IMR-90 (cell line): ENCODE results near the gene ITFG1. TPM values are rescaled to one million over a fixed set of nuclear protein-coding genes. Genes with fewer than 3 reads are reported as not detected.

Source experiments
- ATAC-seq: fragments of 200-7000 bp; cut with Tn5 transposase; 2 replicates; pipeline ENCODE4 v1.9.1; 2020; ENCODE audit warnings: low read depth, mild to moderate bottlenecking, moderate library complexity
- BruUV-seq: library from RNA; stranded (reverse); fragments of 400-500 nt; replicated peaks from 2 replicates; lab custom pipeline; 2021; lab: Mats Ljungman, UMichigan
- CTCF ChIA-PET: fragments of 300-600 bp; formaldehyde crosslinking; extraction: SDS; loops from one replicate; lab custom pipeline; 2021; ENCODE audit warnings: antibody characterized with exemption; lab: Yijun Ruan, JAX
- POLR2A ChIA-PET: fragments of 300-600 bp; sonication (Branson Sonifier 250); formaldehyde crosslinking; loops from one replicate; lab custom pipeline; 2022; ENCODE audit warnings: antibody characterized with exemption; ENCODE audit not compliant: unreplicated experiment; lab: Charles Lee
- DNase-seq: peaks from one replicate; pipeline ENCODE4 v3.0.0; 2013
- H2AFZ ChIP-seq: replicated peaks from 2 replicates; pipeline ENCODE3; 2013; ENCODE audit warnings: low read length, mild to moderate bottlenecking; ENCODE audit not compliant: poor library complexity
- H2AK5ac ChIP-seq: 2 replicates; pipeline ENCODE4 v1.6.1; 2013; ENCODE audit warnings: low read depth, low read length, inconsistent platforms
- H2AK9ac ChIP-seq: replicated peaks from 2 replicates; pipeline ENCODE3; 2013; ENCODE audit warnings: mild to moderate bottlenecking, low read depth, low read length, moderate library complexity; ENCODE audit not compliant: poor library complexity
- H2BK120ac ChIP-seq: 2 replicates; pipeline ENCODE4 v1.6.1; 2013; ENCODE audit warnings: low read depth, low read length, inconsistent platforms
- H2BK15ac ChIP-seq: 3 replicates; pipeline ENCODE4 v1.6.1; 2013; ENCODE audit warnings: low read depth, low read length, inconsistent platforms
- H2BK20ac ChIP-seq: 2 replicates; pipeline ENCODE4 v1.6.1; 2013; ENCODE audit warnings: low read depth, mild to moderate bottlenecking, inconsistent platforms, low read length, moderate library complexity
- H2BK5ac ChIP-seq: 2 replicates; pipeline ENCODE4 v1.6.1; 2013; ENCODE audit warnings: mild to moderate bottlenecking, low read depth, low read length, inconsistent platforms; ENCODE audit not compliant: poor library complexity, severe bottlenecking
- H3K14ac ChIP-seq: replicated peaks from 2 replicates; pipeline ENCODE4 v1.6.1; 2013; ENCODE audit warnings: low read depth, low read length, inconsistent platforms
- H3K18ac ChIP-seq: 2 replicates; pipeline ENCODE4 v1.6.1; 2013; ENCODE audit warnings: low read depth, low read length, control low read depth
- H3K23ac ChIP-seq: 2 replicates; pipeline ENCODE4 v1.6.1; 2013; ENCODE audit warnings: low read depth, low read length, inconsistent platforms
- H3K27ac ChIP-seq: 2 replicates; pipeline ENCODE4 v1.5.1; 2013; ENCODE audit warnings: mild to moderate bottlenecking, control low read depth, low read length; ENCODE audit not compliant: insufficient read depth
- H3K27me3 ChIP-seq: 2 replicates; pipeline ENCODE4 v1.6.1; 2013; ENCODE audit warnings: low read length; ENCODE audit not compliant: control insufficient read depth, insufficient read depth
- H3K36me3 ChIP-seq: 2 replicates; pipeline ENCODE4 v1.6.1; 2013; ENCODE audit warnings: low read length, mixed read lengths; ENCODE audit not compliant: control insufficient read depth, insufficient read depth
- H3K4ac ChIP-seq: 2 replicates; pipeline ENCODE4 v1.6.1; 2013; ENCODE audit warnings: low read depth, low read length, inconsistent platforms
- H3K4me1 ChIP-seq: 2 replicates; pipeline ENCODE4 v1.6.1; 2013; ENCODE audit warnings: low read length, mixed read lengths; ENCODE audit not compliant: control insufficient read depth, insufficient read depth
- H3K4me2 ChIP-seq: 2 replicates; pipeline ENCODE4 v1.6.1; 2013; ENCODE audit warnings: low read depth, mild to moderate bottlenecking, control low read depth, low read length, moderate library complexity
- H3K4me3 ChIP-seq: 2 replicates; pipeline ENCODE4 v1.5.1; 2013; ENCODE audit warnings: low read depth, mild to moderate bottlenecking, control low read depth, low read length, moderate library complexity; ENCODE audit not compliant: insufficient read depth
- H3K56ac ChIP-seq: 2 replicates; pipeline ENCODE4 v1.6.1; 2013; ENCODE audit warnings: low read length, inconsistent platforms; ENCODE audit not compliant: insufficient read depth; ENCODE audit errors: extremely low read depth
- H3K79me1 ChIP-seq, 2 experiments: 2 replicates each; pipeline ENCODE4 v1.6.1; 2013; ENCODE audit warnings: low read length in 2 of 2, inconsistent platforms in 1 of 2, low read depth in 1 of 2
- H3K9ac ChIP-seq: 2 replicates; pipeline ENCODE4 v1.6.1; 2013; ENCODE audit warnings: low read depth, low read length, control low read depth
- H3K9me1 ChIP-seq: 2 replicates; pipeline ENCODE4 v1.6.1; 2013; ENCODE audit warnings: low read length, inconsistent platforms; ENCODE audit not compliant: insufficient read depth
- H3K9me3 ChIP-seq: 2 replicates; pipeline ENCODE4 v1.6.1; 2013; ENCODE audit warnings: low read length; ENCODE audit not compliant: control insufficient read depth, insufficient read depth
- H4K20me1 ChIP-seq: 2 replicates; pipeline ENCODE4 v1.6.1; 2013; ENCODE audit warnings: low read length, inconsistent platforms; ENCODE audit not compliant: insufficient read depth
- H4K5ac ChIP-seq: 2 replicates; pipeline ENCODE4 v1.6.1; 2013; ENCODE audit warnings: mild to moderate bottlenecking, low read depth, low read length, control low read depth
- H4K8ac ChIP-seq, 2 experiments: 2 replicates each; pipeline ENCODE4 v1.6.1; 2013; ENCODE audit warnings: low read depth in 2 of 2, low read length in 2 of 2, control low read depth in 1 of 2, inconsistent platforms in 1 of 2
- H4K91ac ChIP-seq: 2 replicates; pipeline ENCODE4 v1.6.1; 2013; ENCODE audit warnings: low read depth, low read length, inconsistent platforms; ENCODE audit not compliant: insufficient read depth
- MXI1 ChIP-seq: IDR thresholded peaks from 2 replicates; pipeline ENCODE4 v1.6.1; 2012; ENCODE audit warnings: low read depth, mild to moderate bottlenecking, low read length, moderate library complexity, borderline replicate concordance
- WGBS, 2 experiments: methylation state at CpG; one replicate each; pipeline versions ENCODE4 v1.1.5 to v1.1.7; 2013; ENCODE audit warnings: missing lambda C conversion rate in 2 of 2; ENCODE audit not compliant: insufficient read length in 1 of 2; ENCODE audit errors: extremely low coverage in 2 of 2; 5-methylcytosine and 5-hydroxymethylcytosine counted together
- dilution Hi-C: fragments of 300-500 bp; cut with HindIII; formaldehyde crosslinking; loops from one replicate; pipeline ENCODE4 v1.14.3; 2018; ENCODE audit warnings: low sequenced_read_pairs; ENCODE audit not compliant: unreplicated experiment
- in situ Hi-C: fragments of 300-500 bp; cut with MboI; formaldehyde crosslinking; loops from 3 replicates; pipeline ENCODE4 v1.14.3; 2019; ENCODE audit warnings: low sequenced_read_pairs, inconsistent platforms, mixed read lengths
- intact Hi-C: fragments of 100-400 bp; cut with micrococcal nuclease; formaldehyde crosslinking; loops from 2 replicates; pipeline ENCODE4 v1.10.0; 2022
- polyA plus RNA-seq, 3 experiments: library from polyadenylated mRNA; depleted of rRNA; stranded (reverse); fragments of >200 nt; gene quantifications; 2 replicates each; pipeline ENCODE4 v1.2.3, GENCODE V29; 2012; ENCODE audit warnings: low replicate concordance in 1 of 3
- total RNA-seq: library from RNA; depleted of rRNA; stranded (reverse); fragments of >200 nt; gene quantifications from 2 replicates; pipeline ENCODE4 v1.2.3, GENCODE V29; 2012

Gene ITFG1
- total and polyA plus RNA-seq, 2 of the 4 experiments (the other 2 are of a cell fraction), result 54.3 to 60.4 TPM

DNA sequence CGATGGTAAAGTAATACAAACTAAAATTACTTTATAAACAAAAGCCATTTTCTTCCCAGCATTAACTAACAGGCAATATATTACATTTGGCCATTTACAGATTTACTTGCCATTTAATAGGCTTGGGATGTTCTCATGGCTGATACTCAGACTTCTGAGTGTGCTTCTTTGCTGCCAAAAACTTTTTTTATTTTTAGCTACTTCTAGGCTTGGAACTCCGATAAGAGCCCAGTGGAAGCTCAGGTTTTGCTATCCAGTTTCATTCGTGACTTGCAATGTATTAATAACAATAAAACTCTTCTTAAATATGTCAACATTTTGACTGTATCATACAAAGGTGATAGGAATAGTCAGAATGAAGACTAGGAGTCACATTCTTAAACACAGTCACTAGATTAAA lies 152.3 kb downstream of the ITFG1 start:
- H4K20me1 ChIP-seq, result no peaks in the 10 kb centered on the region
- H3K79me1 ChIP-seq, result 0 out of 4 replicates have a peak, but pooled peaks cover 0 to 3% of the 10 kb centered on the region in 2 experiments
- H3K14ac ChIP-seq, result no peak overlapping the region
- H2BK20ac ChIP-seq, result no peak overlapping the region
- POLR2A ChIA-PET, result no interaction called here
- H4K8ac ChIP-seq, result no peak overlapping the region
- ATAC-seq (no peak), DNase-seq (peak; percentile 2)
- no peak overlapping the region for H3K9ac ChIP-seq
- no peak overlapping the region for H3K23ac ChIP-seq
- CTCF ChIA-PET, result no interaction called here
- no peaks in the 10 kb centered on the region for H3K9me3 ChIP-seq
- no peaks in the 10 kb centered on the region for H3K36me3 ChIP-seq
- TF ChIP-seq MXI1, result no peak
- in situ Hi-C loops (no loop called here), dilution Hi-C loops (no loop called here), intact Hi-C loops (no loop called here)
- H2BK120ac ChIP-seq, result no peak overlapping the region
- H3K4ac ChIP-seq, result no peak overlapping the region
- WGBS, 2 experiments, result no CpG with 5 or more reads among the region's 3 CpGs
- no peak overlapping the region for H3K4me2 ChIP-seq
- no peak overlapping the region for H3K56ac ChIP-seq
- no peak overlapping the region for H2AK5ac ChIP-seq
- H3K27ac ChIP-seq, result no peak overlapping the region
- no peak overlapping the region for H2AFZ ChIP-seq
- no peak overlapping the region for H3K18ac ChIP-seq
- H2BK5ac ChIP-seq, result no peak overlapping the region
- H2BK15ac ChIP-seq, result no peak overlapping the region
- no peak overlapping the region for H3K4me3 ChIP-seq
- BruUV-seq, result no TSS peak
- H4K91ac ChIP-seq, result no peak overlapping the region
- no peaks in the 10 kb centered on the region for H3K9me1 ChIP-seq
- H2AK9ac ChIP-seq, result no peak overlapping the region
- no peaks in the 10 kb centered on the region for H3K27me3 ChIP-seq
- H3K4me1 ChIP-seq, result peaks cover 4% of the 10 kb centered on the region; the same call in 1 of the 2 replicates
- H4K5ac ChIP-seq, result no peak overlapping the region
